GM12878 (cell line): ENCODE results near the gene TIGD7. TPM values are rescaled to one million over a fixed set of nuclear protein-coding genes. Genes with fewer than 3 reads are reported as not detected.
A peak's percentile ranks its signal among the peaks of the same experiment; 100 is the strongest.

ENCODE experiments used
- ATF3 ChIP-seq: IDR thresholded peaks from 2 replicates; pipeline ENCODE4 v1.6.1; 2011; ENCODE audit warnings: low read depth, mild to moderate bottlenecking, low read length, moderate library complexity, borderline replicate concordance; ENCODE audit errors: extremely low read depth
- CBX3 ChIP-seq: fragments of 200-600 bp; sonication (generic); IDR thresholded peaks from 2 replicates; pipeline ENCODE4 v1.6.1; 2016; ENCODE audit warnings: low read depth, borderline replicate concordance
- CEBPB ChIP-seq, 2 experiments: fragments of 150-350 bp in 1 of 2; IDR thresholded peaks; 2 replicates each; pipeline ENCODE4 v1.6.1; 2012 to 2014; ENCODE audit warnings: low read depth in 2 of 2, low read length in 2 of 2, borderline replicate concordance in 1 of 2, inconsistent platforms in 1 of 2
- EED ChIP-seq: sonication (generic); IDR thresholded peaks from 2 replicates; pipeline ENCODE4 v1.6.1; 2016; ENCODE audit warnings: antibody characterized with exemption, low read depth
- FOS ChIP-seq: IDR thresholded peaks from 3 replicates; pipeline ENCODE4 v1.6.1; 2011; ENCODE audit warnings: borderline replicate concordance; ENCODE audit not compliant: insufficient read length; ENCODE audit errors: extremely low read depth
- HDGF ChIP-seq: fragments of 450-650 bp; IDR thresholded peaks from 2 replicates; pipeline ENCODE4 v1.6.1; 2016; ENCODE audit warnings: antibody characterized with exemption
- HSF1 ChIP-seq: fragments of 150-350 bp; IDR thresholded peaks from 2 replicates; pipeline ENCODE4 v1.6.1; 2014; ENCODE audit warnings: mild to moderate bottlenecking, low read depth, low read length
- MEF2A ChIP-seq: IDR thresholded peaks from 2 replicates; pipeline ENCODE4 v1.6.1; 2011; ENCODE audit warnings: low read depth, mild to moderate bottlenecking, low read length, moderate library complexity; ENCODE audit not compliant: insufficient read depth
- MXI1 ChIP-seq: fragments of 150-350 bp; IDR thresholded peaks from 2 replicates; pipeline ENCODE4 v1.6.1; 2011; ENCODE audit warnings: low read depth, mild to moderate bottlenecking, inconsistent platforms, low read length, improper control_type of control experiment
- NRF1 ChIP-seq: conservative IDR thresholded peaks from 2 replicates; pipeline ENCODE4 v1.6.1; 2011; ENCODE audit warnings: mild to moderate bottlenecking, low read depth, low read length, improper control_type of control experiment
- PAX5 ChIP-seq: IDR thresholded peaks from 2 replicates; pipeline ENCODE4 v1.6.1; 2011; ENCODE audit warnings: low read depth, low read length, borderline replicate concordance
- RFX5 ChIP-seq: IDR thresholded peaks from 2 replicates; pipeline ENCODE4 v1.6.1; 2011; ENCODE audit warnings: low read depth, low read length, improper control_type of control experiment
- SKIL ChIP-seq: fragments of 450-650 bp; IDR thresholded peaks from 2 replicates; pipeline ENCODE4 v1.6.1; 2017; ENCODE audit warnings: mild to moderate bottlenecking, low read depth, inconsistent platforms; ENCODE audit not compliant: poor library complexity, severe bottlenecking
- SPI1 ChIP-seq: IDR thresholded peaks from 2 replicates; pipeline ENCODE4 v1.6.1; 2011; ENCODE audit warnings: low read depth, mild to moderate bottlenecking, low read length, moderate library complexity, borderline replicate concordance; ENCODE audit not compliant: insufficient read depth
- SREBF1 ChIP-seq: IDR thresholded peaks from 2 replicates; pipeline ENCODE4 v1.6.1; 2012; ENCODE audit warnings: mild to moderate bottlenecking, low read length
- STAT1 ChIP-seq: fragments of 450-650 bp; conservative IDR thresholded peaks from 2 replicates; pipeline ENCODE4 v1.6.1; 2014; ENCODE audit warnings: antibody characterized with exemption, mild to moderate bottlenecking
- SUZ12 ChIP-seq: fragments of 200-600 bp; sonication (generic); IDR thresholded peaks from one replicate; pipeline ENCODE4 v1.6.1; 2018; ENCODE audit warnings: antibody characterized with exemption, mild to moderate bottlenecking; ENCODE audit not compliant: unreplicated experiment
- TARDBP ChIP-seq: IDR thresholded peaks from 2 replicates; pipeline ENCODE4 v1.6.1; 2016; ENCODE audit warnings: borderline replicate concordance
- TCF7 ChIP-seq: IDR thresholded peaks from 2 replicates; pipeline ENCODE4 v1.6.1; 2014; ENCODE audit warnings: antibody characterized with exemption, borderline replicate concordance
- ZBTB11 ChIP-seq: fragments of 450-650 bp; formaldehyde crosslinking; IDR thresholded peaks from 2 replicates; pipeline ENCODE4 v1.5.0; 2022; ENCODE audit warnings: mild to moderate bottlenecking, missing genetic modification characterization
- ZSCAN29 ChIP-seq: fragments of 450-650 bp; IDR thresholded peaks from 2 replicates; pipeline ENCODE4 v1.6.1; 2017; ENCODE audit warnings: mild to moderate bottlenecking, moderate library complexity
- ZZZ3 ChIP-seq: IDR thresholded peaks from 2 replicates; pipeline ENCODE4 v1.6.1; 2011; ENCODE audit warnings: low read depth; ENCODE audit not compliant: control insufficient read depth, insufficient read length
- polyA plus RNA-seq, 11 experiments: library from polyadenylated mRNA; depleted of rRNA in 4 of 11; unstranded in 6 of 11; stranded (reverse) in 5 of 11; fragments of >200 nt; fragmentation: Nextera tagmentation in 4 of 11; fragmentation: Illumina TruSeq in 1 of 11; extraction: Ambion mirVana in 4 of 11; extraction: Trizol in 1 of 11; gene quantifications; 1 replicate in 1 of 11; 2 replicates in 10 of 11; pipeline versions ENCODE4 v1.2.1 to v1.2.3, GENCODE V29; 2011 to 2016; ENCODE audit warnings: inconsistent platforms in 2 of 11, missing spikeins in 2 of 11, low read depth in 1 of 11
- total RNA-seq, 4 experiments: library from RNA; depleted of rRNA in 3 of 4; stranded (reverse); fragments of >200 nt in 3 of 4; fragmentation: Illumina TruSeq in 1 of 4; extraction: Trizol in 1 of 4; gene quantifications; 2 replicates each; pipeline versions ENCODE4 v1.2.1 to v1.2.3, GENCODE V29; 2013 to 2021

Gene TIGD7
- total and polyA plus RNA-seq, 10 of the 15 experiments (the other 5 are each of a cell fraction or from before 2014, with no cell fraction given), result 0.37 to 3.8 (median 3.0) TPM

GRCh38 chr16:3305109-3306068 is at the start of gene TIGD7, which contains the start of gene ZNF75A (continued):
- no peak for TF ChIP-seq CBX3
- TF ChIP-seq ATF3, result no peak
- TF ChIP-seq MEF2A, result no peak
- TF ChIP-seq NRF1, result no peak
- TF ChIP-seq SKIL, result no peak
- no peak for TF ChIP-seq SREBF1
- peak; percentile 58; the same call in 1 of the 2 replicates for TF ChIP-seq HDGF
- TF ChIP-seq TARDBP, result no peak
- TF ChIP-seq CEBPB (IDR thresholded peaks at IDR 0.05; ENCODE audit: borderline replicate concordance in 1 of 2, low read depth in 2 of 2, low read length in 2 of 2), result no peak
- TF ChIP-seq RFX5, result 0 out of 2 replicates have a peak, but pooled peaks have one; percentile 23
- no peak for TF ChIP-seq STAT1
- no peak for TF ChIP-seq TCF7
- TF ChIP-seq ZBTB11, result no peak
- TF ChIP-seq ZZZ3, result no peak
- 0 out of 2 replicates have a peak, but pooled peaks have one; percentile 19 for TF ChIP-seq EED
- TF ChIP-seq HSF1, result no peak
- TF ChIP-seq SUZ12, result no peak
- peak; percentile 8; the same call in 1 of the 2 replicates for TF ChIP-seq PAX5
- no peak for TF ChIP-seq ZSCAN29
- peak; percentile 49; the same call in 1 of the 2 replicates for TF ChIP-seq SPI1
- TF ChIP-seq MXI1, result peak; percentile 20; the same call in 1 of the 2 replicates
- no peak for TF ChIP-seq FOS
